GM10248 (cell line): ENCODE data around the gene SH3TC1.

ENCODE experiments used
- CTCF ChIA-PET: fragments of 300-600 bp; sonication (Branson Sonifier 250); formaldehyde crosslinking; extraction: SDS; loops from one replicate; lab custom pipeline; 2021; ENCODE audit warnings: antibody characterized with exemption; lab: Yijun Ruan, JAX
- POLR2A ChIA-PET: fragments of 350-650 bp; sonication (Branson Sonifier 250); formaldehyde crosslinking; extraction: SDS; loops from one replicate; lab custom pipeline; 2020; ENCODE audit warnings: antibody characterized with exemption; lab: Yijun Ruan, JAX
- DNase-seq: peaks from one replicate; pipeline ENCODE4 v3.0.0; 2012; ENCODE audit errors: extremely low spot score
- TF ChIP-seq, protein P1 (sequence below): IDR thresholded peaks from 2 replicates; pipeline ENCODE4 v1.5.1; 2012; ENCODE audit warnings: mild to moderate bottlenecking, low read depth; ENCODE audit errors: extremely low read depth, missing control alignments, control extremely low read depth

SH3TC1 gene

GRCh38 chr4:8153441-8153840 is 45.6 kb upstream of the SH3TC1 start:
- TF ChIP-seq, protein P1, sequence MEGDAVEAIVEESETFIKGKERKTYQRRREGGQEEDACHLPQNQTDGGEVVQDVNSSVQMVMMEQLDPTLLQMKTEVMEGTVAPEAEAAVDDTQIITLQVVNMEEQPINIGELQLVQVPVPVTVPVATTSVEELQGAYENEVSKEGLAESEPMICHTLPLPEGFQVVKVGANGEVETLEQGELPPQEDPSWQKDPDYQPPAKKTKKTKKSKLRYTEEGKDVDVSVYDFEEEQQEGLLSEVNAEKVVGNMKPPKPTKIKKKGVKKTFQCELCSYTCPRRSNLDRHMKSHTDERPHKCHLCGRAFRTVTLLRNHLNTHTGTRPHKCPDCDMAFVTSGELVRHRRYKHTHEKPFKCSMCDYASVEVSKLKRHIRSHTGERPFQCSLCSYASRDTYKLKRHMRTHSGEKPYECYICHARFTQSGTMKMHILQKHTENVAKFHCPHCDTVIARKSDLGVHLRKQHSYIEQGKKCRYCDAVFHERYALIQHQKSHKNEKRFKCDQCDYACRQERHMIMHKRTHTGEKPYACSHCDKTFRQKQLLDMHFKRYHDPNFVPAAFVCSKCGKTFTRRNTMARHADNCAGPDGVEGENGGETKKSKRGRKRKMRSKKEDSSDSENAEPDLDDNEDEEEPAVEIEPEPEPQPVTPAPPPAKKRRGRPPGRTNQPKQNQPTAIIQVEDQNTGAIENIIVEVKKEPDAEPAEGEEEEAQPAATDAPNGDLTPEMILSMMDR, result no peak
- POLR2A ChIA-PET, result no interaction called here
- no peak for DNase-seq
- CTCF ChIA-PET, result no interaction called here

- CTCF ChIA-PET, result interaction anchor here (0.8 to 1.4 kb wide), 2 partner anchors 22 to 87 kb away, joined by 3 to 4 read pairs; no protein-coding TSS in a partner anchor
- TF ChIP-seq, protein P1, result no peak
- no peak for DNase-seq
- POLR2A ChIA-PET, result no interaction called here
Measured at GRCh38 chr4:8155048-8155447, 44.0 kb upstream of the SH3TC1 start.

- POLR2A ChIA-PET, result no interaction called here
- CTCF ChIA-PET, result interaction anchor here (1.4 to 1.6 kb wide), 2 partner anchors 20 to 37 kb away, joined by 3 to 4 read pairs; no protein-coding TSS in a partner anchor
- no peak for DNase-seq
- TF ChIP-seq, protein P1, result no peak
Measured at GRCh38 chr4:8155660-8156421, 43.2 kb upstream of the SH3TC1 start.

DNA sequence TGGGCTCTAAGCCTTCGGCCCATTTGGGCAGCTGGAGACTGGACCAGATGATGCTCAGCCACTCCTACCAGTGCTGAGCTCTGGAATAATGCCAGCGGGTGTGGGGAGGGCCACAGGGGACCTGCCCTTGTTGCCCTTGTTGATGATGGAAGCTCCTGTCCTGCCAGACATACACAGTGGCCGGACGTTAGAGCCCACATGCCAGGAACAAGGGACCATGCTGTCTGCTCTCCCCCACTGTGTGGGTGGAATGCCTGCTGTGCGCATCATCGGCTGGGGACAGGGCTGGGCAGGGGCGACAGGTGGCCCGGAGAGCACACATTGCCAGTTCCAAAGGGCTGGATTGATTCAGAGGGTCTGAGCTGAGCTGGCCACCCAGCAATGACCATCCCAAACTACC is 42.5 kb upstream of the SH3TC1 start:
- TF ChIP-seq, protein P1, result no peak
- CTCF ChIA-PET, result interaction anchor here (1.4 to 1.6 kb wide), 2 partner anchors 20 to 37 kb away, joined by 3 to 4 read pairs; no protein-coding TSS in a partner anchor
- no peak for DNase-seq
- POLR2A ChIA-PET, result no interaction called here

DNA sequence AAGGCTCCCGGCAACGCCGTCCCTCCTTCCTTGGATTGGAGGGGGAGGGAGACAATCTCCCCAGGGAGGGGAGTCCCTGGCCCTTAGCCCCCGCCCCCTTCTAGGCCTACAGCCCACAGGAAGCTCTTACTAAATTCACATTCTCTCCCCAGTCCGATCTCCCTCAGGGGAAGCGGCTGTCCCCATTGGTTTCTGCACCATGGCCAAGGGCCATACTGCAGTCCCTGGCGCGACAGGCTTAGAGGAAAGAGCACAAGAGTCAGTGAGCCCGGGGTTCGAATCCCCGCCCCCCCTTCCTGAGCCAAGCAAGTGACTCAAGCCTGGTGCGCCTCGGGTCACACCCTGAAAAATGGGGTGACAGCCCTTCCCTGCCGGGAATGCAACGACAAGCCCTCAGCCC is 41.6 kb upstream of the SH3TC1 start:
- POLR2A ChIA-PET, result no interaction called here
- CTCF ChIA-PET, result interaction anchor here (1.6 kb wide), 1 partner anchor 19 kb away, joined by 3 read pairs; no protein-coding TSS in a partner anchor
- TF ChIP-seq, protein P1, result no peak
- DNase-seq, result no peak

GRCh38 chr4:8157944-8158709 is 41.0 kb upstream of the SH3TC1 start:
- POLR2A ChIA-PET, result no interaction called here
- CTCF ChIA-PET, result interaction anchor here (1.1 to 2.6 kb wide), 4 partner anchors 10 to 311 kb away, joined by 3 to 12 read pairs (median 4); no protein-coding TSS in a partner anchor
- TF ChIP-seq, protein P1, result no peak
- no peak for DNase-seq
